ENCODE results near the gene CLCN4.

The CLCN4 gene

DNA sequence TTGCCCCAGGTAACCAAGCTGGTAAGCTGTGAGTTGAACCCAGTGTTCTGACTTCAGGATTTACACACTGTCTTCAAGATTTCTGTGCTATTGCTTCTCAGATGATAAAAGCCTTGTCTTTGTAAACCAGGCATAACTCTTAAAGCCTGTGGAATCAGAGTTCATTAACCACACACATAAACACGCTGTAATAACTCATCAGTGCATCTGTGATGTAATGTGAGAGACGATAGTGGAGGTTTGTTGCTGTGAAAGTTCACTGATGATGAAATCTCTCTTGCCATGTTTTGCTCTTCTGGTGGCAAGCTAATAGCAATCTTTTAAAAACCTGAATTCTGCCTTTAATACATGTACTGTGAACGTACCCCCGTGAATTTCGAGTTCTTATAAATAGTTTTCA lies 41.5 kb downstream of the CLCN4 start:
- no peak for DNase-seq (ENCODE audit: low read depth)
- TF ChIP-seq, protein P1, sequence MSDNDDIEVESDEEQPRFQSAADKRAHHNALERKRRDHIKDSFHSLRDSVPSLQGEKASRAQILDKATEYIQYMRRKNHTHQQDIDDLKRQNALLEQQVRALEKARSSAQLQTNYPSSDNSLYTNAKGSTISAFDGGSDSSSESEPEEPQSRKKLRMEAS (IDR thresholded peaks at IDR 0.05; ENCODE audit: low read depth, low read length) = no peak
- TF ChIP-seq, protein P2, sequence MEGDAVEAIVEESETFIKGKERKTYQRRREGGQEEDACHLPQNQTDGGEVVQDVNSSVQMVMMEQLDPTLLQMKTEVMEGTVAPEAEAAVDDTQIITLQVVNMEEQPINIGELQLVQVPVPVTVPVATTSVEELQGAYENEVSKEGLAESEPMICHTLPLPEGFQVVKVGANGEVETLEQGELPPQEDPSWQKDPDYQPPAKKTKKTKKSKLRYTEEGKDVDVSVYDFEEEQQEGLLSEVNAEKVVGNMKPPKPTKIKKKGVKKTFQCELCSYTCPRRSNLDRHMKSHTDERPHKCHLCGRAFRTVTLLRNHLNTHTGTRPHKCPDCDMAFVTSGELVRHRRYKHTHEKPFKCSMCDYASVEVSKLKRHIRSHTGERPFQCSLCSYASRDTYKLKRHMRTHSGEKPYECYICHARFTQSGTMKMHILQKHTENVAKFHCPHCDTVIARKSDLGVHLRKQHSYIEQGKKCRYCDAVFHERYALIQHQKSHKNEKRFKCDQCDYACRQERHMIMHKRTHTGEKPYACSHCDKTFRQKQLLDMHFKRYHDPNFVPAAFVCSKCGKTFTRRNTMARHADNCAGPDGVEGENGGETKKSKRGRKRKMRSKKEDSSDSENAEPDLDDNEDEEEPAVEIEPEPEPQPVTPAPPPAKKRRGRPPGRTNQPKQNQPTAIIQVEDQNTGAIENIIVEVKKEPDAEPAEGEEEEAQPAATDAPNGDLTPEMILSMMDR (IDR thresholded peaks at IDR 0.05; ENCODE audit: low read depth, low read length) = no peak
- no peak for TF ChIP-seq MYC (IDR thresholded peaks at IDR 0.05; ENCODE audit: low read depth, low read length)
- no peak for TF ChIP-seq POLR2A (IDR thresholded peaks at IDR 0.05; ENCODE audit: extremely low read depth, insufficient read length)

DNA sequence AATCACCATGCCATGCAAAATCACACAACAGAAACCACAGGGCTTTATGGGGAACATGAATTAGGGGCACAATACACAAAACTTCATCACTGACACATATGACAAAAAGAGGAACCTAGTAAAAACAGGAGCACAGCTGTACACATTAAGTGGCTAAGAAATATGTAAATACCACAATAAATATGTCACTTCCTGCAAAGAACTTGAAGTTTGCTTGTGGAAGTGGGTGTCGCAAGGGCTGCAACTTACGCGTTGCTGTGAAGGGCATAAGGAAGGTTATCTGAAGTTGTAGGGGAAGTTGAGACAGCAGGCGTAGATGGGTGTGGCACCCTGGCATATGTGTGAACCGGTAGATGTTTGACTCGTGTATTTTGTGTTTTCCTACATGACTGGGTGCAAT lies 42.4 kb downstream of the CLCN4 start:
- H3K4me3 ChIP-seq (ENCODE audit: low read depth, low read length) = no peak overlapping the region
- peak; percentile 43; the same call in 1 of the 2 replicates for TF ChIP-seq MYC (IDR thresholded peaks at IDR 0.05; ENCODE audit: low read depth, low read length)
- TF ChIP-seq POLR2A (IDR thresholded peaks at IDR 0.05; ENCODE audit: extremely low read depth, insufficient read length) = no peak
- peak; percentile 93 for DNase-seq (ENCODE audit: low read depth)

More for the DNA sequence above, 41.5 kb downstream of the CLCN4 start:
- H3K4me3 ChIP-seq (ENCODE audit: low read depth, low read length) = no peak overlapping the region

DNA sequence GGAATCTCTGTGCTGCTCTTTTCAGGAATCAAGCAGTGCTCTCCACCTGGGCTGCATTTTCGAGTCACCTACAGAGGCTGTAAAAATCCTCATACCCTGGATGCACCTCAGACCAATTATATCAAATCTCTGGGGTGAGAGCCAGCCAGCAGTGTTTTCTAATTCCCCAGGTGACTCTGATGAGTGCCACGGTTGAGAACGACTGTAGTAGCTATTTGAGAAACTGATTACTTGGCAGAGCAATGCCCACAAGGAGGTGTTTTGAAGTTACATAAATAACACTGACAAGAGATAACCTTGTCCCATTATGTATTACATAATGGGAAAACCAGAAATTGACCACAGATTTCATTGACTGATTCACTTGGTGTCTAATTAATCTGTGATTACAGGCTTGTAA lies 46.8 kb downstream of the CLCN4 start:
- no peak for TF ChIP-seq POLR2A (IDR thresholded peaks at IDR 0.05; ENCODE audit: extremely low read depth, insufficient read length)
- TF ChIP-seq MYC (IDR thresholded peaks at IDR 0.05; ENCODE audit: low read depth, low read length) = no peak
- TF ChIP-seq, protein P1 (IDR thresholded peaks at IDR 0.05; ENCODE audit: low read depth, low read length) = no peak
- TF ChIP-seq, protein P2 (IDR thresholded peaks at IDR 0.05; ENCODE audit: low read depth, low read length) = no peak
- H3K4me3 ChIP-seq (ENCODE audit: low read depth, low read length) = no peak overlapping the region
- DNase-seq (ENCODE audit: low read depth) = no peak

DNA sequence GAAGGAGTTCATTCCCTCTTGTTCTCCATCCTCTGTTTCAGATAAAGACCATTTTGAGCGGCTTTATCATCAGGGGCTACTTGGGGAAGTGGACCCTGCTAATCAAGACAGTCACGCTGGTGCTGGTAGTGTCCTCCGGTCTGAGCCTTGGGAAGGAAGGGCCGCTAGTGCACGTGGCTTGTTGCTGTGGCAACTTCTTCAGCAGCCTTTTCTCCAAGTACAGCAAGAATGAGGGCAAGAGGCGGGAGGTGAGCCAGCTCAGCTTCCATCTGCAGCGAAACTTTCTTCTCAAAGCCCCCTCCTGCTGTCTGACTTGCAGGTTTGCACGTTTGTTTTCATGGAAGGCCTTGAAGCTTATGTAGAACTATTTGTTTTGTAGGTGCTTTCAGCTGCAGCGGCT lies 49.5 kb downstream of the CLCN4 start:
- no peak overlapping the region for H3K4me3 ChIP-seq (ENCODE audit: low read depth, low read length)
- TF ChIP-seq, protein P1 (IDR thresholded peaks at IDR 0.05; ENCODE audit: low read depth, low read length) = no peak
- TF ChIP-seq MYC (IDR thresholded peaks at IDR 0.05; ENCODE audit: low read depth, low read length) = no peak
- TF ChIP-seq, protein P2 (IDR thresholded peaks at IDR 0.05; ENCODE audit: low read depth, low read length) = no peak
- TF ChIP-seq POLR2A (IDR thresholded peaks at IDR 0.05; ENCODE audit: extremely low read depth, insufficient read length) = no peak
- DNase-seq (ENCODE audit: low read depth) = no peak

DNA sequence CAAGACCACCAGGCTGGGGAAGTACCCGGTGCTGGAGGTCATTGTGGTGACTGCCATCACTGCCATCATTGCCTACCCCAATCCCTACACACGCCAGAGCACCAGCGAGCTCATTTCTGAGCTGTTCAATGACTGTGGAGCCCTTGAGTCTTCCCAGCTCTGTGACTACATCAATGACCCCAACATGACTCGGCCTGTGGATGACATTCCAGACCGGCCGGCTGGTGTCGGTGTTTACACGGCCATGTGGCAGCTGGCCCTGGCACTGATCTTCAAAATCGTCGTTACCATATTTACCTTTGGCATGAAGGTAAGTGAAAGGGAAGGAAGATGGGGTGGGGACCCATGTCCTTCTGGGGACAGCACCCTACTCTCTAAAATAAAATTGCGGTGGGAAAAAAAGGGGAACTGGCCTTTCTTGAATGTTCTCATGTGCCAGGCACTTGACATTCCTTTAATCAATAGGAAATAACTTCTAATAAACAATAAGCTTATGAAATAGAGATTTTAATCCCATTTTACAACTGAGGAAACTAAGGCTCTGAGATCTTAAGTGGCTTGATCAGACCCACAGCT lies 51.6 kb downstream of the CLCN4 start:
- H3K4me3 ChIP-seq (ENCODE audit: low read depth, low read length) = no peak overlapping the region
- no peak for DNase-seq (ENCODE audit: low read depth)
- TF ChIP-seq, protein P2 (IDR thresholded peaks at IDR 0.05; ENCODE audit: low read depth, low read length) = no peak
- TF ChIP-seq POLR2A (IDR thresholded peaks at IDR 0.05; ENCODE audit: extremely low read depth, insufficient read length) (no peak), MYC (IDR thresholded peaks at IDR 0.05; ENCODE audit: low read depth, low read length) (no peak)
- TF ChIP-seq, protein P1 (IDR thresholded peaks at IDR 0.05; ENCODE audit: low read depth, low read length) = no peak

DNA sequence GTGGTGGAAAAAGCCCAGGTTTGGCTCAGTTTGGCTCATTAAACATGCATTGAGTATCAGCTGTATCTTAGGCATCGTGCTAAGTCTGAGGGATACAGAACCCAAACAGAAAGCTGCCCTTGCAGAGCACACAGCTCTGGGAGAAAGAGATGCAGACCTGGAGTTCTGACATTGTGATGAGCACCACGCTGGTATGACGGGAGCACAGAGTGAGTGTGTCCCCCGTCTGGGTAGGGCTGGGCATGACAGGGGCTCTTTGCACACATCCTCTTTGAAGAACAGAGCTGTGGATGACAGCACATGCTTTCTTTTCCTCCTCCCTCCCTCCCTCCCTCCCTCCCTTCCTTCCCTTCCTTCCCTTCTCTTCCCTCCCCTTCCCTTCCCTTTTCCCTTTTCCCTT lies 52.2 kb downstream of the CLCN4 start:
- TF ChIP-seq POLR2A (IDR thresholded peaks at IDR 0.05; ENCODE audit: extremely low read depth, insufficient read length) (no peak), MYC (IDR thresholded peaks at IDR 0.05; ENCODE audit: low read depth, low read length) (no peak)
- TF ChIP-seq, protein P1 (IDR thresholded peaks at IDR 0.05; ENCODE audit: low read depth, low read length) = no peak
- TF ChIP-seq, protein P2 (IDR thresholded peaks at IDR 0.05; ENCODE audit: low read depth, low read length) = no peak
- H3K4me3 ChIP-seq (ENCODE audit: low read depth, low read length) = no peak overlapping the region
- DNase-seq (ENCODE audit: low read depth) = no peak
